ENCODE data around the gene TEX2.

The TEX2 gene

GRCh38 chr17:64155751-64156544 is 107.1 kb downstream of the TEX2 start:
- DNase-seq, result no peak

GRCh38 chr17:64155129-64155528 is 107.9 kb downstream of the TEX2 start:
- DNase-seq, result no peak

- no peak for DNase-seq
Measured at GRCh38 chr17:64154717-64155116, 108.3 kb downstream of the TEX2 start.

GRCh38 chr17:64154313-64154695 is 108.8 kb downstream of the TEX2 start:
- no peak for DNase-seq

GRCh38 chr17:64153565-64154312 is 109.3 kb downstream of the TEX2 start:
- DNase-seq, result no peak

- DNase-seq, result no peak
Measured at GRCh38 chr17:64152428-64153125, 110.5 kb downstream of the TEX2 start.

- DNase-seq, result no peak
Measured at GRCh38 chr17:64151016-64151368, 112.1 kb downstream of the TEX2 start.

GRCh38 chr17:64150237-64151015 is 112.6 kb downstream of the TEX2 start:
- DNase-seq, result no peak

GRCh38 chr17:64149196-64149595 is 113.9 kb downstream of the TEX2 start:
- DNase-seq, result no peak

- DNase-seq, result no peak
Measured at GRCh38 chr17:64148699-64149098, 114.4 kb downstream of the TEX2 start.

GRCh38 chr17:64148017-64148631 is 114.9 kb downstream of the TEX2 start:
- DNase-seq, result no peak

GRCh38 chr17:64147110-64148016 is 115.7 kb downstream of the TEX2 start:
- DNase-seq, result no peak

GRCh38 chr17:64146418-64147109 is 116.5 kb downstream of the TEX2 start:
- peak; percentile 39 to 40 for DNase-seq

GRCh38 chr17:64145751-64146417 is 117.2 kb downstream of the TEX2 start:
- DNase-seq, result peak; percentile 93 to 95

GRCh38 chr17:64145375-64145750 is 117.7 kb downstream of the TEX2 start:
- no peak for DNase-seq

- DNase-seq, result no peak
Measured at GRCh38 chr17:64139542-64139941, 123.5 kb downstream of the TEX2 start.

GRCh38 chr17:64138441-64138840 is 124.6 kb downstream of the TEX2 start:
- no peak for DNase-seq

GRCh38 chr17:64135000-64135399 is 128.1 kb downstream of the TEX2 start:
- no peak for DNase-seq

GRCh38 chr17:64134216-64134970 is 128.7 kb downstream of the TEX2 start:
- no peak for DNase-seq
